GM21515 (cell line): ENCODE measurements around the gene TOX4.
"Not testable (repeated sequence)": the region's sequence is repeated elsewhere in the genome, so short reads cannot be mapped to it uniquely, and the experiment has no call there.

ENCODE experiments used
- ATAC-seq: cut with Tn5 transposase; IDR thresholded peaks from one replicate; pipeline ENCODE4 v1.9.1; 2021; ENCODE audit not compliant: unreplicated experiment

Gene TOX4

DNA sequence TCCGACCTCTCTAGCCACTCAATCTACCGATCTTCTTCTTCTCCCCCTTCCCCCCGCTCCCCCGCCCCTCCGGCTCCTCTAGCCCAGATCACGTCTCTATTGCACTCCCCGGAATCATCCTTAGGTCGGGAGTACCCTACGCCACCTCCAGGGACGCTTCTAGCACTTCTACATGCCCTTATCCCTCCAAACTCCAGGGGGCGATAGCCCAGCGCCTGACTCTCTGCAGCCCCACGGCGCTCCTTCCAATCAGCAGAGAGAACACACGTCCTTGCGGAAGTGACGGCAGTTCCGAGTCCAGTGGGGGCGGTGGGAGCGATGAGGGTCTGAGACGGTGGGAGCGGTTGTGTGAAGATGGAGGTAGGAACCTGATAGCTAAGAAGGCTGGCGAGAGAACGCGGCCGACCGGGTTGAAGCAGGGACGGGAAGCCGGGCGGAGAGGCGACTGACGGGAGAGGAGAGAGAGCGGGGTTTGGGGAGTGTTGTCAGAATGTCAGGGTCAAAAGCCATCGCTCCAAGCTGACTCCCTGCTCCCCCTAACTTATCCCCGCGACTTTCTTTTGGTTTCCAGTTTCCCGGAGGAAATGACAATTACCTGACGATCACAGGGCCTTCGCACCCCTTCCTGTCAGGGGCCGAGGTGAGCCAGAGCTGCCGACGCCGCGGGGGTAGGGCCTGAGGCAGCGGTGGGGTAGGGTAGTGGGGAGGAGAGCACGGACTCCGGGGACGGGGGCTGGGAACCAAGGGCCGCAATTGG is at the start of gene TOX4, which contains the start of gene RAB2B:
Gene TOX4, plus strand, starts transcription at position 271 of the 757 bp plus-strand sequence. Its CDS starts 84 bp downstream, at position 355.
Gene RAB2B, minus strand, starts transcription at position 35 of the 757 bp plus-strand sequence. CDS start 87 bp downstream, outside the sequence.
- peak; percentile 98 for ATAC-seq

DNA sequence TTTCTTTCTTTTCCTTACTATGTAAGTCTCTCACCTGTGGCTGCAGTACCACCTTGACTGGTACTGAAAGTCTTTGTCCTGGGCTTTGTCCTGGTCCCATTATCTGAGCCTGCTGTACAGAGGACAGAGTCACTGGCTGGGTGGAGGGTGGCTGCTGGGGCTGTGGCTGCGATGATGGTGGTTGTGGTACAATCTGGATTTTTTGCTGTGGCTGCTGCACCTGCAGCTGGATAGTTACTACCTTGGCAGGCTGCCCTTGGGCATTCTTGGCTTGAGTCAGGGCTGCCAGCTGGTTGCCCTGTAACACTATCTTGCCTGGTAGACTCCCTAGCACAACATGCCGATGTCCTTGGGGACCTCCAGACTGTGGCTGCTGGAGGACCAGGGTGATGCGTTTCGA is 48.1 kb upstream of the TOX4 start:
- no peak for ATAC-seq

DNA sequence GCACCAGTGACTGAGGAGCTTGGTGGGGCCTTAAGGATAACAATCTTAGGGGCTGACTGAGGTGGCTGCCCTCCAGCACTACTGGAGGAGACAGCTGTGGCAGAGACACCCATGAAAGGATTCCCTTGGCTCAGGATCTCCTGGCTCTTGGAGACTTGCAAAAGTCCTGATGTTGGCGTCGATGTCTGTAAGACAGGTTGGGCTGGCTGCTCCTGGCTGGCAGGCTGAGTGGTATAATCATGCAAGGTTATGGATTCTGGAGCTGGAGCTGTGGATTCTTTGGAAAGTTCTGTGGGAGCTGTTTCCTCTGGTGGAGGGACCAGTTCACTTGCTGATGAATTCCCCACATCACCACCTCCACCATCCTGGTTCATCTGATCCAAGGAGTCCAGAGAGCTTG is 45.9 kb upstream of the TOX4 start:
- ATAC-seq: no peak

DNA sequence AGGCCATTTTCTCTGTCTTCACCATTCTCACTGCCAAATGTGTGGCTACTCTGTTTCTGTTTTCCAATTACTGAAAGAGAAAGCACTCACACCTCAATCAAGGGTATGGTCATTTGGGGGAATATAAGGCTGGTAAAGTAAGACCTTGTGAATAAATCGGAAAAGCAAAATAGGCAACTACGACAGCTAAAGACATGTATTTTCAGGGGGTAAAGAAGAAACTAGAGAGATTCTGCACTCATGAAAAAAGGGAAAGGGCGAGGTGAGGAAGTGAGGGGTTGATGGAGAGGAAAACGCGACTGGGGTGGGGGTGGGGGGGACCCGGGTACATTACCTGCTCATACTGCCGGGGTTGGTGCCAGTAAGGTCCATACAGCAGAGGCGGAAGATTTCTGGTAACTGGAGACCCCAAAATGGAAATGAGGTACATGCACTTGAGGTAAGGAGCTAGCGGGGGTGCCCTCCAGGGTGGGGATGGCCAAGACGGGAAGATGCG is 40.4 kb upstream of the TOX4 start:
- ATAC-seq: no peak

DNA sequence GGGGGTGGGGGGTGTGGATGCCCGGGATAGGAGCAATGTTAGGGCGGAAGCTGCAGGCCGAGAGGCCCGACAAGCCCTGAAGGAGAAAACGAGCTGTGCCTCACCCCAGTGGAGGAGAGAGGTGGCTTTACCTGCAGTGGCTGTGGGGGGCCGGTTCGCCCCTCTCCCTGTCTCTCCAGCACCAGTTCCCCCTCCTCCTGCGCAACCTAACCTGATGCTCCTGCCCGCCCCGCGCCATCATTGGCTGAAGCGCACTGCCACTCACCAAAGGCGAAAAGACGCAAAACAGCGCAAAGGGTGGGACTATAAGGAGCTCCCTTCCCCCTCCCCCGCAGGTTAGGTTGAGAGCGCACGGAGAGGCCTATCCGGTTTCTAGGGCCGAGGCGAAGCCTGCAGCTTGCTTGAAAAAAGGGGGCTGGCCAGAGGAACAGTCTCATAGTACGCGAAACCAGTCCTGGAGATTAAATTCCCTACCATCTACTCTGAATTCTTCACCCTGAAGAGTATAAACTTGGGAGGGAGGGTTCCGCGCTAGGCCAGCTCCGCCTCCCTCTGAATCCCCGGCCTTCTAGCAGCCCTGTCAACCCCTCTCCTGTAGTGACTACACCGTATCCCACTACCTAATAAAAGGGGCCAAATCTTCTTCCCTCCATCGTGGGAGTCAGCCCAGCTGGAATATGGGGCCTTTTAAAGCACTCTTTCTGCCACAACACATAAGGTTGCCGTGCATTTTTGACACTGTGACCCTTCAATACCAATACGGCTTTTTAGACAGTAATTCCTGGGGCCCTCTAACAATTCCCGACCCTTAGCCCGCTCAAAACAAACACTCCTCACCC is 39.7 kb upstream of the TOX4 start:
- ATAC-seq: peak; percentile 95

DNA sequence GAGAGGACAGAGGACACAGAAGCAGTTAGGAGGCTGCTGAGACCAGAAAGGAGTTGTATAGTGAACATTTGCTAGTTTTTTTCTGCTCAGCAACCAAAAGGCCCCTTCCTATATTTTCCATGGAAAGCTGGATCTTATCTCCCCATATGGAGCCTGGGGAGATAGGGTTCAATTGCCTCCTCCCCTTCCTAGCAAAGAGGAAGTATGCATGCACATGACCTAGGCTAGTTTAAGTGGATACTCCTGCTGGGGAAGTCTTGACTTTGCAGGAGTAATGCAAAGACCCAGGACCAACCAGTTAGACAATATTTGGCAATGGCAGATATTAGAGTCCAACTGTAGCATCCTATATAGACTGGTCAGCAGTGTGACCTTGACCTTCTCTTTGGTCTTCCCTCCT is 36.1 kb upstream of the TOX4 start:
- no peak for ATAC-seq

DNA sequence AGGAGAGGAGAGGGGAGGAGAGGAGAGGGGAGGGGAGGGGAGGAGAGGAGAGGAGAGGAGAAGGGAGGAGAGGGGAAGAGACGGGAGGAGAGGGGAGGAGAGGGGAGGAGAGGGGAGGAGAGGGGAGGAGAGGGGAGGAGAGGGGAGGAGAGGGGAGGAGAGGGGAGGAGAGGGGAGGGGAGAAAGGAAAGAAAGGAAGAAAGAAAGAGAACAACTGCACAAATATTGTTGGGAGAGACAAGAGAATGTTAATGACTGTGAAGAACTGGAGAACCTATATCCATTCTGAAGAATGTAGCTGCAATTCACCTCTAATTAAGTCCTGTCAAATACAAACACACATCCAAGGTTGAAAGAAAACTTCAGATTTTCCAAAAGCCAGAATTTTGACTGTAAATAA is 34.3 kb upstream of the TOX4 start:
- ATAC-seq: not testable (repeated sequence)

DNA sequence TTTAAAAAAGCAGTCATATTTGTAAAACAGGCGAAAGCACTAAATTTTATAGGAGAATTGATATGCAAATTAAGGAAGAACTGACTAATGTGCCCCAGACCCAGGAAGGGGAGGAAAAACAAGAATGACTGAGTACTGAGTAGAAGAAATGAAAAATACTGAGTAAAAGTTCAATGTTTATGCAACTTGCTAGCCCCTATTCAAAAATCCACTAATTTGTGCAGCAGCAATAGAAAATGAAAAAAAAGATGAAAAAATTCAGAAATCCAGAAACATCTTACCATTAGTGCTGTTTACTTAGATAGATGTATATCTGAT is 27.1 kb upstream of the TOX4 start:
- ATAC-seq: no peak

DNA sequence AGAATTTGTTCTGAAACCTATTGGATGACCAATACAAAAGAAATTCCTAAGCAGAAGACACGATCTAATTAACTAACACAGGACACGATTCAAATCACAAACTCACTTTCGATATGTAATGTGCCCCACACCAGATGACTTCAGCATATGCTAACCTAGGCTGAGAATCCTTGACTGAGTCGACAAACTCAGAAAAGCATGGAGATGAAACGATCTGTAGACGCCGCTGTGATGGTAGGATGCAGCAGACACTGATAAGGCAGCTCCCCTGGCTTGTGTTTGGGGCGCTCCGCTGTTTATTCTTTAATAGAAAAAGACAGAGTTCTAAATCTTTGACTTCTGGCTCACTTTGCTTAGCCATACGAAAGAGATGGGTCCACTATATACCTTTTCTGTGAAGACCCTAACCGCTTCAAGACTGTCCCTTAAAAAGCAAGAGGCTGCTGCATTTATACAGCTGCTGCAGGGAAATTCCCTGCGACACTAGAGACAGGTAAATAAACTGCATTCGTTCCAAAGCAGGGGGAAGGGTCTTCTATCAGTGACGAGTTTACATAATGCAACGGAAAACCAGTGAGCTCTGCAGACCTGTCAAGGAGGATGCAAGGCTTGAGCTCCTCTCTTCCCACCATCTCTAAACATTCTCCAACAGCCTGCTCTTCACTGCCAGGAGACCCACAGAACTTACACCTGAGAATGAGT is 22.0 kb upstream of the TOX4 start:
- no peak for ATAC-seq

DNA sequence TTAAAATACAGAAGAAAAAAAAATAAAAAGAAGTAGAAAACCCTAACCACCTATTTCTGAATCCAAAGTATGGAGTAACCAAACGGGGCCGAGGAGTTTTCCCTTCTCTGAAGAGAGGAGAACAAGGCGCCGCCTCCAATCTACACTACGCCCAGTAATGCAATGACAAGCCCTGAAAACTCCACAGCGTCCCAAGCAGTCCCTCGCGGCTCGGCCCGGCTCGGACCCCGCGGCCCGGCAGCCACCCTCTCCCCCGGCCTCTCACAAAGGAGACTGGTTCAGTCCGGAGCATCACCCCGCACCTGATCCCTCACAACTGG is 21.4 kb upstream of the TOX4 start:
- ATAC-seq: peak; percentile 28

DNA sequence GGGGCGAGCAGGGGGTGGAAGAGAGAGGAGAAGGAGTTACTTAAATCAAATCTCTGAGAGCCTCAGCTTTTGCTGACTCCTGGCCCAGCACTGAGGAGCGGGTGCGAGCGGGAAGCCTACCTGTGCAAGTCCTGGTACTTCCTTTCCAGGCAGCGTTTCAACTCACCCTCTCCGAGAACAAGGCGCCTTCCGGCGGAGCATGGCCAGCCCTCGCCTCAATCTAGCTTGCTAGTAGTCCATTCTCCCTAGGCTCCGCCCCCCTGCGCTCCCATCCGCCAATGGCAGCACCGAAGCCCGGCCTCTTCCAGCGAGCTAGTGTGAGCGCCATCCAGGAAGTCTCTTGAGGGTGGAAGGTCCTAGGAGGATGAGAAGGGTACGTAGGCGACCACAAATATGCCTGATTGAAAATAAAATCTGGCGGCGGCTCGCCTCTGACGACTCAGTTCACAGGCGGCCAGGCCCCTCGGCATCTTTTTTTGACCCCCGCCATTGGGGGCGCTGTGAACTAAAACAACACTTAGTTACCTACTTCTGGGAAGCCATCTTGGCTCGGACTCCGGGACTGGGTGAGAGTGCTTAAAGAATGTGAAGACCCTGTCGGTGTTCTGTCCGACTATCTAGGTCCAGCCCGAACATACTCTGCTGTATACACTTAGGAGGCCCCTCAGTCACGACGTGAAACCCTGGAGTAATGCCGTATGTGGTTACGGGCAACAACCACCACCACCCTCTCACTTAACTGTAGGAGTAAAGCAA is 20.9 kb upstream of the TOX4 start, which contains the start of gene CHD8:
Gene CHD8, minus strand, starts transcription at position 212 of the 756 bp plus-strand sequence. CDS start 24,480 bp downstream, outside the sequence.
- ATAC-seq: peak; percentile 94

DNA sequence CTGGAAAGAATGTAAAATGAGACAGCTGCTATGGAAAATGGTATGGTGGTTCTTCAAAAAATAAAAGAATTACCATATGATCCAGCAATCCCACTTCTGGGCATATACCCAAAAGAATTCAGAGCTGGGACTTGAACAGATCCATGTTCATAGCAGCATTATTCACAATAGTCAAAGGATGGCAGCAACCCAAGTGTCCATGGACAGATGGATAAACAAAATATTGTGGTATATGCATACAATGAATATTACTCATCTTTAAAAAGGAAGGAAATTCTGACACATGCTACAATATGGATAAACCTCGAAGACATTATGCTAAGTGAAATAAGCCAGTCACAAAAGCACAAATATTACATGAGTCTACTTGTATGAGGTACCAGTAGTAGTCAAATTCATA is 9.4 kb upstream of the TOX4 start:
- ATAC-seq: no peak

DNA sequence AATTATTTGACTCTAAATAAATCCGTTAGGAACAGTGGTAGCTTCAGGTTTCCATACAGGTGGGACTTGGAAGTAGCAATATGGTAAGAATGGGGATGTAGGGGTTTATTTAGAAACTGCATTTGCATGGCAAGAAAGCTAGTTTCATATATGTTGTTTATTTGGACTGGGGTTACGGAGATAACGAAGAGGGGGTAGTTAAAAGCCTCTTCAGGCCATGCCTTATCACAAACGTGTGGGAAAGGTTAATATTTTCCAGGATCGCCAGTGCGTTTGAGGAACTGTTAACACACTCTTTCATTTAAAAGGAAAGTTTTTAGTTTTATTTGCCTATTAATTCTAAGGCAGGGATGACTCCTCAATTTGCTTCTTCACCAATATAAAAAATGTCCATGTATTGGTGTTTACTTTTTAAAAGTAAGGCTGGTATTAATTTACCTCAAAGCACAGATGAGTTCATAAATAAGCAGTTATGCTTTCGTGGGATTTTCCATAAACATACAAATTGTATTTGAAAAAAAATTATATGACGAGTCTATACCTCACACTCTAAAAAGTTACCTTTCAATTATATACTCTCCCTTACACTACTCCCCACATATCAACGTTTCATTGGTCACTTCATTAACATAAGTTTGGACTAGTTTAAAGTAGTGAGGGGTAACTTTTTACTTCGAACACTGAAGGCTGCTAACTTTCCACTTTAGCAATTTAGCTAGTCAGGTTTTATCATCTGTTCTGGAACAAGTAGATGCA is 1.1 kb upstream of the TOX4 start:
- no peak for ATAC-seq

DNA sequence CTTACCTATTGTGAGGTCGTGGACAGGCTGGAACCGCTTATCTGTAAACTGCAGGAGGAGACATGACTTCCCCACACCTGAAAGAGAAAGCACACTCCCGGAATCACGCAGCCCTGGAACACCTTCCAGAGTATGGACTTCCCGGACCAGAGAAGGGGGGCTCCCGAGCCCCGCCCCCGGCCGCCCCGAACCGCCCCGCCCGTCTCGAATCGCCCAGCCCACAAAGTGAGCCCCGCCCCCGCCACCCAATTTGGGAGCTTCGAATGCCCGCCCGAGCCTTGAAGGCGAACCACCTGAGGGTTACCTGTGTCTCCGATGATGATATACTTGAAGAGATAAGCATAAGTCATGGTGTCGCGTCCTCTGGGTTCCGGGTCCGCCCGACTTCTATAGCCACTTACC is 471 bp upstream of the TOX4 start:
- no peak for ATAC-seq

DNA sequence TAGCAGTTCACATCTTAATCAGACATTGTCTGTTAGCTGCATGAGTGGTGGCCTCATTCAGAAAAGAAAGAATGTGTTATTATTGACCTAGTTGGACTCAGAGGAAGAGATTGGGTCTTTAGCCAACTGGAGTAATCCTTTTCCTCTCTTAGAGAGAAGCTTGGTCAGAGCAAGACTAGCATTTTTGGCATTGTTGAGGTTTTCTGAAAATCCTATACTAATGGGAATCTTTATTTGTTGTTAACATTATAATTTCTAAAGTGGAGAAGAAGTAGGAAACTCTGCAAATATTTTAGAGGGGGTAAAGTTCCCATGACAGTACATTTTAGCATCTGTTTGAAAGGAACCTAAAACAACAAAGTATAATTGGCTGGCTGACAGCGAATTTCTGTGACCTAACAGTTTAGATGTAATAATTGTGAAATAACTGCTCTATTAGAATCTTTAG is 9.7 kb downstream of the TOX4 start:
- ATAC-seq: no peak

DNA sequence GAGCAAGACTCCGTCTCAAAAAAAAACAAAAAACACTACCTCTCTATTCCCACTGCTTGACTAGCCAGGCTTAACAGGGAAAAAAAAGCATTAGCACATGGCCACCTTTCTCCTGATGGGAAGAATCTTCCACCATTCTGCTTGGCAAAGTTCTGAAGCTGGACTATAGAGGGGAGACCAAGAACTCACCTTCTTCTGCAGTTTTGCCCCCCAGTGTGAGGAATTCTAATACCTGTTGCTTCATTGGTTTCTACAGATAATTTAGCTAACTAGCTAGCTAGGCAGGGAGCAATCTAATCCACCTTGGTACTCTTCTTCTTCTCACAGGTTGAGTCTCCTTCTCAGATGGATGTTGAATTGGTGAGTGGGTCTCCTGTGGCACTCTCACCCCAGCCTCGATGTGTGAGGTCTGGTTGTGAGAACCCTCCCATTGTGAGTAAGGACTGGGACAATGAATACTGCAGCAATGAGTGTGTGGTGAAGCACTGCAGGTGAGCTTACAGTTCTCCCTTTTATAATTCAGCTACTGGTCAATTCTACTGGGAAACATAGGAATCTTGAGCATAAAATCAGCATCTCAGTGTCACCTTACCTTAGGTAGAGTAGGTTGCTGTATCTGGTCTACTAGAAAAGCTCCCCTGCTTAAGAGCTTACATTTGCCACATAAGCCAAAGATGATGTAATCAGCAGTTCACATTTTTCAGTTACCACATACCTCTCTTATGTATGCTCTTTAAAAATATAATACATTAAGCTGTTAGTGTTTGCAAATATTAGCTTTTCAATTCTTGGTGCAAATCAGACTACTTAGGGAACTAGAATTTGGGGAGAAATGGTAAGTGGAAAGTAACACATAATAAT is 18.1 kb downstream of the TOX4 start:
- ATAC-seq: no peak

DNA sequence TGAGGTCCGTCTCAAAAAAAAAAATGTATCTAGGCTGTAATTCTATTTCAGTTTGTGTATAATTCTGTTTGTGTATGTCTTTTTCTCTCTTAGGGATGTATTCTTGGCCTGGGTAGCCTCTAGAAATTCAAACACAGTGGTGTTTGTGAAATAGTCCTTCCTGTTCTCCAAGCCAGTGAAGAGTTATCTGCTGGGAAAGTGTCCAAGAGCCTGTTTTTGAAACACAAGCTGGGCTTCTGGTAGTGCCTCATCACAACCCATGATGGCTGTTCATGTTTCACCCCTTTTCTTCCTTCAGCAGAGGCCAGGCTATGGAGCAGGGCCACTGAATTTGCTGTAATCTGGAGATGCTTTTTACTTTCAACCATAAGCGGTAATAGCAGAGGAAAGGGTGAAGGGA is 19.5 kb downstream of the TOX4 start:
- no peak for ATAC-seq

DNA sequence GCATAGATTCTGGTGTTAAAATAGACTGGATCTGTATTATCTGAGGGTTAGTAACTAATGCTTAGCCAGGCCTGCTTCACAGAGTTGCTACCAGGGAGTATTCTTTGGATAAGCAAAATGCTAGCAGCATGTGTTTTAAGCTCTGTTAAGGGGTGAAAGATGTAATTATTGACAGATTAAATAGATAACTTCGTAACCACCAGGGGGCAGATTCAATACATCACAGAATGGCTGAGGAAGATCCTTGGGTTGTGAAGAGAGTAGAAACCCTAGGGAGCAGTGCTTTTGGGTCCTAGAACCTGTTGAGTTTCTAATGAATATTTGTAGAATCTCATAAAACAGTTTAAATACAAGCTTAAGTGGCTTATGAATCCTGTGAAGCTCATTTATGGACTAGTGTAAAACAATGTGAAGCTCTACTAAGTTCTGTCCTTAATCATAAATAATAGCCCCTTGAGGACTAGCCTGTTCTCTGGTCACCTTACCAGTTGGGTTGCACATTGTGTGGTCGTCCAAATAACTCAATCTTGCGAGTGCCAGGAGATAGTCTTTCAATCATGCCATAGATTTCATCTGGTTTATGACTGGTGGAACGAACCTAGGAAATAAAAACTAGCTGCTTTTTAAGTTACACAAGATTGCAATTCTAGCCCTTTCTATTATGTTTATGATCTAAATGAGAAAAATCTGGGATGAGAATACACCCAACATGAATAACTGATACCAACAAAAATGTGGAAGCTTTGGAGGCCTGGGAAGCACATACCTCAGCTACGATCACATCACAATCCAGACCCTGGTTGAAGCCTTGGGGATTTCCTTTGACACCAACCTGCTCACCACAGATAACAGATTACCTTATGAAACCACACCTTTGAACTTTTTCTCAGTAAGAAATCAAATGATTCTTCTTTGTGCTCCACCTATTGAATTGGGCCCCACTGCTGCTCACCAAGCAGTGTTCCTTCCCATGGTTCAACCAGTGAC is 21.8 kb downstream of the TOX4 start:
- ATAC-seq: no peak
